GM20431 (cell line): ENCODE measurements around the gene TCOF1.

ENCODE experiments used
- in situ Hi-C: fragments of 300-500 bp; cut with MseI, MboI; formaldehyde crosslinking; loops from one replicate; pipeline ENCODE4 v1.15.0; 2020; ENCODE audit warnings: low sequenced_read_pairs; ENCODE audit not compliant: unreplicated experiment

Gene TCOF1

GRCh38 chr5:150389531-150390266 is 32.2 kb downstream of the TCOF1 start:
- in situ Hi-C loops, result no loop called here

- in situ Hi-C loops, result no loop called here
Observed at GRCh38 chr5:150391064-150391834, 33.8 kb downstream of the TCOF1 start.

- in situ Hi-C loops, result no loop called here
Observed at GRCh38 chr5:150391986-150392385, 34.5 kb downstream of the TCOF1 start.

GRCh38 chr5:150392680-150393079 is 35.2 kb downstream of the TCOF1 start:
- in situ Hi-C loops, result no loop called here

GRCh38 chr5:150393096-150393645 is 35.7 kb downstream of the TCOF1 start:
- in situ Hi-C loops, result no loop called here

- in situ Hi-C loops, result no loop called here
Observed at GRCh38 chr5:150394131-150394530, 36.6 kb downstream of the TCOF1 start.

GRCh38 chr5:150394912-150395687 is 37.6 kb downstream of the TCOF1 start:
- in situ Hi-C loops, result no loop called here

- in situ Hi-C loops, result no loop called here
Observed at GRCh38 chr5:150395688-150395975, 38.1 kb downstream of the TCOF1 start.

- in situ Hi-C loops, result no loop called here
Observed at GRCh38 chr5:150396267-150396666, 38.8 kb downstream of the TCOF1 start.

GRCh38 chr5:150397146-150397781 is 39.8 kb downstream of the TCOF1 start:
- in situ Hi-C loops, result no loop called here

GRCh38 chr5:150397782-150398721 is 40.6 kb downstream of the TCOF1 start:
- in situ Hi-C loops, result no loop called here

GRCh38 chr5:150398722-150399523 is 41.4 kb downstream of the TCOF1 start:
- in situ Hi-C loops, result no loop called here

GRCh38 chr5:150399524-150400211 is 42.2 kb downstream of the TCOF1 start:
- in situ Hi-C loops, result no loop called here

- in situ Hi-C loops, result no loop called here
Observed at GRCh38 chr5:150400316-150401075, 43.0 kb downstream of the TCOF1 start.

- in situ Hi-C loops, result no loop called here
Observed at GRCh38 chr5:150401076-150401375, 43.5 kb downstream of the TCOF1 start.

GRCh38 chr5:150401376-150402228 is 44.1 kb downstream of the TCOF1 start:
- in situ Hi-C loops, result no loop called here
